Gastrocnemius medialis (tissue), 4 donors: ENCODE data around the gene PTPRN2.

Experiments
- CTCF ChIP-seq, 5 experiments: fragments of 450-650 bp in 3 of 5; fragments of 200-600 bp in 2 of 5; sonication (generic) in 2 of 5; IDR thresholded peaks in 4 of 5; conservative IDR thresholded peaks in 1 of 5; 1 replicate in 4 of 5; 2 replicates in 1 of 5; pipeline ENCODE4 v1.5.1; 2016 to 2019; ENCODE audit warnings: antibody characterized with exemption in 5 of 5, mild to moderate bottlenecking in 3 of 5, moderate library complexity in 3 of 5
- POLR2A ChIP-seq, 2 donors: fragments of 450-650 bp; IDR thresholded peaks; one replicate each; pipeline ENCODE4 v1.6.1; 2017; ENCODE audit warnings: antibody characterized with exemption in 2 of 2, mild to moderate bottlenecking in 2 of 2, moderate library complexity in 2 of 2

GRCh38 chr7:158010961-158011693, 576.5 kb downstream of the PTPRN2 start:
- no peak for TF ChIP-seq CTCF (IDR thresholded peaks at IDR 0.05 in 4 of 5, conservative IDR thresholded peaks at IDR 0.05 in 1 of 5)
- no peak for TF ChIP-seq POLR2A (IDR thresholded peaks at IDR 0.05)
